ENCODE data around the gene HS1BP3. TPM values are rescaled to one million over a fixed set of nuclear protein-coding genes. Genes with fewer than 3 reads are reported as not detected.

The HS1BP3 gene
- total RNA-seq, 1 experiment from 2014 or later, result 69.1 TPM

DNA sequence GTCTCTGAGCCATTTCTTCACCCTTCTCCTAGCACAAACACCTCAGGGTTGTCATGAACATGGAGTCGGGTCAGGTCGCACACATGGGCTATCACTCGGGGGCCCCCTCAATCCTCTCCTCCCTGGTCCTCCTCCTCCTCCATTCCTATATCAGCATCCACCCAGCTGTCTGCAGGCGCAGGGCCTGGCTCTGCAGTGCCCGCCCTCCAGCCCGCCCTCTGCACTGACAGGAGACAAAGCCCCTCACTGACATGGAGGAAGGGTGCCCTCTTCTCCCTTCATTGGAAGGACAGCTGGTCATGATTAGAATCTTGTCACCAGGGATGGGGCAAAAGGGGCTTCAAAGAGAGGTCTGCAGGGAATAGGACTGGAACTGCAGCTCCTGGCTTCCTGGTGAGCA is 21.7 kb downstream of the HS1BP3 start:
- in situ Hi-C loops (cut with HindIII; ENCODE audit: low pct_unique_long_range_greater_than_20kb, low sequenced_read_pairs), result no loop called here
- DNase-seq (ENCODE audit: low read depth, low spot score), result no peak

DNA sequence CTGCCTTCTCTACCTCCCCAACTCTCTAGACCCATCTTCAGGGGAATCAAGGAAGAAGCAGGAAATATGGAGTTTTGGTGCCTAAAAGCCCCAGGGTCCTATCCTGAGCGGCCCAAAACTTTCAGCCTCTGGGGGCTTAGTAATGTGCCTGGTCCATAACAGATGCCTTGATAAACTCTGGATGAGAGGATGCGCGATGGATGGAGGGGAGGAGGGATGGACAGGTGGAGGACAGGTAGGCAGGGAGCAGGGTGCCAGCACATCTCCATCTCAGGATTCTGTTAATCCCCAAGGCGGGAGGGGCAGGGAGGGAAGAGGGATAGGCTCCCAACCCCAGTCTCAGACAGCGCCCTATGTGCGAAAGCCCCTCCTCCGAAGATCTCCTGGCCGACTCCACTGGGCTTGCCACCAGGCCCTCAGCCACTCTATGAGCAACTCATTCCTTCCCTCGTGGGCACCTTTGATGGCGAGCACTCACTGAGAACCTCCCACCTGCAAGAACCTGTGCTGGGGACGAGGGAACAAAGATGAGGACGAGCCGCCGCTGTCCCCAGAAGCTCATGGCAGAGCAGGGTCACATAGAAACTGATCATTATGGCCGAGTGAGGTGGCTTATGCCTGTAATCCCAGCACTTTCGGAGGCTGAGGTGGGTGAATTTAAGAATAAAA is 23.1 kb downstream of the HS1BP3 start:
- in situ Hi-C loops (cut with HindIII; ENCODE audit: low pct_unique_long_range_greater_than_20kb, low sequenced_read_pairs), result no loop called here

GRCh38 chr2:20626698-20627513 is 24.0 kb downstream of the HS1BP3 start:
- no peak for DNase-seq (ENCODE audit: low read depth, low spot score)
- in situ Hi-C loops (cut with HindIII; ENCODE audit: low pct_unique_long_range_greater_than_20kb, low sequenced_read_pairs), result no loop called here

More for the DNA sequence above, 23.1 kb downstream of the HS1BP3 start:
- no peak for DNase-seq (ENCODE audit: low read depth, low spot score)

DNA sequence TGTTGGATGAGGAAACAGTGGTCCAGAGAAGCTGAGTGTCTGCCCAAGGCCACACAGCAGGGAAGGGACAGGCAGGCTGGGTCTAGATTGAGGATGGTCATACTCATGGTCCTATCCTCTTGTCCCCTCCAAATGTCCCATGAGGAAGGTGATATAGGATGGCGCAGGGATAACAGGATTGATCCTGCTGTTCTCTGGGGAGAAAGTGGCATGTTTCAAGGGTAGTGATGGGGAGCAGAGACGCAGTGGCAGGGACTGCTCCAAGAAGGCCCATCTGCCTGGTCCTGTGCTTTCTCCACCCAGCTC is 24.6 kb downstream of the HS1BP3 start:
- in situ Hi-C loops (cut with HindIII; ENCODE audit: low pct_unique_long_range_greater_than_20kb, low sequenced_read_pairs), result no loop called here
- DNase-seq (ENCODE audit: low read depth, low spot score), result no peak

DNA sequence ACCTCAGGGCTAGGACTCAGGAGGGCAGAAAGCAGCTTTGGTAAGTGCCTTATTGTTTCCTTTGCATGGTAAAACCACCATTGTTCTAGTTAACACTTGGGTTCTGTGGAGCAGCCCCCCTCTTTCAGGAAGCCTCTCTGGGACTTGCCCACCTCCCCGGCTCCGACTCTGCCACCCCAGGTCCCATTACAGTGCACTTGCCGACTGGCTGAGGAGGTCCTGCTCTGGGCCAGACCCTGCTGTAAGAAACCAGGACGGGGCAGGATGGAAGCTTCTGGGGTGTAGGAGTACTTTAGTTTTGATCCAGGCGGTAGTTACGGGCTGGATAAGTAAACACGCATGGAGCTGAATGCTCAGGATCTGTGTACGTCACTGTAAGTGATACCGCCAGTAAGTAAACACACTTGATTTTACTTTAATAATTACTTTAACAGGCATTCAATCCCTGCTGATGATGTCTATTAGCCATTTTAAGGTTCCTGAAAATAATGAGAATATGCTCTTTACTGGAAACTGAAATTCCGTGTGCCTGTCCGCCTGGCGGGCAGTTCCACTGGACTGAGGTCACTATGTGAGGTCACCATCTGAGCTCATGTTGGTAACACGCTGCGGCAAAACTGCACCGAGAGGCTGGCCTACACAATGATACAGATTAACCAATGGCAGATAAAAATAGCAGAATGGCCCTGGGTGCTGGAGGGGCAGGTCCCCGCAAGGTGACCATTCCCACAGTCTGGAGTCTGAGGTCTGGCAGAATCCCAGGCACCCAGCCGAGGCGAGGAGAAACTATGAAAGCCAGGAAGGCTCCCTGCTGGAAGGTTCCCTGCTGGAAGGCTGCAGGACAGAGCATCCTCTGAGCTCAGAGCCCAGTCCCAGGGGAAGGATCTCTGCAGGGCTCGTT is 25.2 kb downstream of the HS1BP3 start:
- no peak for DNase-seq (ENCODE audit: low read depth, low spot score)
- in situ Hi-C loops (cut with HindIII; ENCODE audit: low pct_unique_long_range_greater_than_20kb, low sequenced_read_pairs), result no loop called here

DNA sequence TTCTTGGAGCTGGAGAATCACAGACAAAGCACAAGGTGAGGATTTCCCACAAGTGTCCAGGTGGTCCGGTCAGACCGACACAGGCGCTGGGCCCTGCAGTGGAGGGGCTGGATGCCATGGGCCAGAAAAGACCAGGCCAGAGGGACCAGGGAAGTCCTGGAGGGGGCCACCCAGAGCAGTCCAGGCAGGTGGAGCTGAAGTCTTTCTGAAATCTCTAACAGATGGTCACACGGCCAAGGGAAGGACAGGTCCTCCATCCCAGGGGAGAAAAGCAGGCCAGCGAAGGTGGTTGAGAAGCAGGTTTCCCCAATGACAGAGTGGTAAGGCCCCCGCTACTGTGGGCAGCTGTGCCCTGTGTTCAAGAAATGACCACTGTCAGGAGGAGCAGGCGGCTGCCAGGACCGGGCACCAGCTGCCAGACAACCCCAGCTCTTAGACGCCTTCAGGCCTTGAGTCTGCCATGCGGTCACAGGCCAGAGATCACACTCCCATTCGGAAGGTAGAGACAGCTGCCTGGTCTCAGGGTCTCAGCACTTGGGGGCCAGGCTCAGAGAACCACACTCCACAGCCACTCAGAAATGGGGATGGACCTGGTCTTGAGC is 25.9 kb downstream of the HS1BP3 start:
- DNase-seq (ENCODE audit: low read depth, low spot score), result no peak
- in situ Hi-C loops (cut with HindIII; ENCODE audit: low pct_unique_long_range_greater_than_20kb, low sequenced_read_pairs), result no loop called here

DNA sequence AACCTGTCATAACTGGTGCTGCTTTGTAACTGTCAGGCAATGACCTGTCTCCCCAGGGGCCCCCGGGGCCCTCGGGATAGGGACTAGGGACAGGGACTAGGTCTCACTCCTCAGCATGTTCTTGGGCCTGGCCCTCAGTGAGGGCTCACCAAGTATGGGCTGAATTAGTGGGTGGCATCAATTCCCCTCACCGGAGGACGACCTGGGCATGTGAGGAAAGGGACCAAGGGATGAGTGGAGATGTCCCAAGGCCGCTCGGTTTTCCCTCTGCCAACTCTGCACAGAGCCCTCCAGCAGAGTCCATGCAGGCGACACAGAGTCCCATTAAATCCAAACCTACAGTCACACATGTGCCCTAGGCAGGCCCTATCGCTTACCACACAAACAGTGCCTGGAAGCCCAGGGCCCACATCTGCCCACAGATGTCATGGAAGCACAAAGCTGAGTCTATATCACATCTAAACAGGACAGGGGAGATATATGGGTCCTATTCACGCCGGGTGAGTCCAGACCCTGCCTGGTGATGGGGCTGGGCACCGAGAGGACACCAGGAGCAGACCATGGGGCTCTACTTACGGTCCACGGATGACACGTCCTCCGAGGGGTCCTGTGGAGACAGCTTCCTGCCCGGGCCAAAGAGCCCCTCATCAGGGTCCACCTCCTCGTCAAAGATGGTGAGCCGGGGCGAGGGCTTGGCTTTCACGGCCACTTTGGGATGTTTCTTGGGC is 26.6 kb downstream of the HS1BP3 start:
- in situ Hi-C loops (cut with HindIII; ENCODE audit: low pct_unique_long_range_greater_than_20kb, low sequenced_read_pairs), result no loop called here
- no peak for DNase-seq (ENCODE audit: low read depth, low spot score)

GRCh38 chr2:20623741-20624155 is 27.1 kb downstream of the HS1BP3 start:
- no peak for DNase-seq (ENCODE audit: low read depth, low spot score)
- in situ Hi-C loops (cut with HindIII; ENCODE audit: low pct_unique_long_range_greater_than_20kb, low sequenced_read_pairs), result no loop called here

GRCh38 chr2:20623241-20623640 is 27.7 kb downstream of the HS1BP3 start:
- in situ Hi-C loops (cut with HindIII; ENCODE audit: low pct_unique_long_range_greater_than_20kb, low sequenced_read_pairs), result no loop called here
- no peak for DNase-seq (ENCODE audit: low read depth, low spot score)

DNA sequence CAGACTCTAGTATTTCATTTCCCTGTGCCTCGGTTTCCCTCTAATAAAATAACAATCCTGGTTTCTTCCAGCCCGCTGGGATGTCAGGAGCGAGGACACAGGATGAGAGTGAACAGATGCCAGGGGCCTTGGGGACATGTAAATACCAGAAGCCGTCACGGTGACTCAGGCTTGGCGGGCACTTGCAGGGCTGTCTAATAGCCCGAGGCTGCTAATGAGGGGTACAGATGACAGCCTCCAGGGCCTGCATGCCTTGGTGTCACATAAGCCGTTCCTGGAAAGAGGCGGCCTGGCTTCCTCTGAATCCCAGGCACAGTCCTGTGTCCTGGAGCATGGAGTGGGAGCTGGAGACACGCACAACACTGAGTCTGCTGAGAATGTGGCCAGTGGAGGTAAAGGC is 28.2 kb downstream of the HS1BP3 start:
- no peak for DNase-seq (ENCODE audit: low read depth, low spot score)
- in situ Hi-C loops (cut with HindIII; ENCODE audit: low pct_unique_long_range_greater_than_20kb, low sequenced_read_pairs), result no loop called here

GRCh38 chr2:20622296-20622686 is 28.6 kb downstream of the HS1BP3 start:
- in situ Hi-C loops (cut with HindIII; ENCODE audit: low pct_unique_long_range_greater_than_20kb, low sequenced_read_pairs), result no loop called here

GRCh38 chr2:20621366-20622295 is 29.3 kb downstream of the HS1BP3 start:
- in situ Hi-C loops (cut with HindIII; ENCODE audit: low pct_unique_long_range_greater_than_20kb, low sequenced_read_pairs), result no loop called here
- no peak for DNase-seq (ENCODE audit: low read depth, low spot score)

More at GRCh38 chr2:20622296-20622686, 28.6 kb downstream of the HS1BP3 start:
- no peak for DNase-seq (ENCODE audit: low read depth, low spot score)

DNA sequence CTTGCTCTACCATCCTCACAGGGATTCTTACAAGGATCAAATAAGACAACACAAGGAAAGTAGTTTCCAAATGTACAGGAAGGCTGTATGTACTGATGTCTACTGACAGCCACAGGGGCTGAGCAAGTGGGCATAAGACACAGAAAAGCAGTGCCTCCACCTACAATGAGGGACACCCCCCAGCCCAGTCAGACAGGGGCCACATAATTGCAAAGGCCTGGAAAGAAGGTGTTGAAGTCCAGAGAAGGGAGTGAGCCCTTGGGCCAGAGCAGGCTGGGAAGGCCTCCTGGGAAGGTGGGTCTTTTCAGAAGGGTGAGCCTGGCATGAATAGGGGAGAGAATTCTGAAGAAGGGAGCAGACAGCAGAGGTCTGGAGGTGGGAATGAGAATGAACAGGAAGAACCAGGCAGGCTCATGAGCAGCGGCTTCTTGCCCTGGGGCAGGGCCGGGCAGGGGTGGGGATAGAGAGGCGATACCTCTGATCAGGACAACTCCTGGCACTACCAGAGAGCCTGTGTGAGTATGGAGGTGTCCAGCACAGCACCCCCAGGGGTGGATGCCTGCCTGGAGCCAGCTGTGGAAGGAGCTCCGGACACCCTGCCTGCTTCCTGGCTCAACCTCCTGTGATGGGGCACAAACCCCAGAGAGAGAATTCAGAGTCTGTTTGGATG is 30.1 kb downstream of the HS1BP3 start:
- no peak for DNase-seq (ENCODE audit: low read depth, low spot score)
- in situ Hi-C loops (cut with HindIII; ENCODE audit: low pct_unique_long_range_greater_than_20kb, low sequenced_read_pairs), result no loop called here

GRCh38 chr2:20620271-20620681 is 30.6 kb downstream of the HS1BP3 start:
- DNase-seq (ENCODE audit: low read depth, low spot score), result no peak
- in situ Hi-C loops (cut with HindIII; ENCODE audit: low pct_unique_long_range_greater_than_20kb, low sequenced_read_pairs), result no loop called here

DNA sequence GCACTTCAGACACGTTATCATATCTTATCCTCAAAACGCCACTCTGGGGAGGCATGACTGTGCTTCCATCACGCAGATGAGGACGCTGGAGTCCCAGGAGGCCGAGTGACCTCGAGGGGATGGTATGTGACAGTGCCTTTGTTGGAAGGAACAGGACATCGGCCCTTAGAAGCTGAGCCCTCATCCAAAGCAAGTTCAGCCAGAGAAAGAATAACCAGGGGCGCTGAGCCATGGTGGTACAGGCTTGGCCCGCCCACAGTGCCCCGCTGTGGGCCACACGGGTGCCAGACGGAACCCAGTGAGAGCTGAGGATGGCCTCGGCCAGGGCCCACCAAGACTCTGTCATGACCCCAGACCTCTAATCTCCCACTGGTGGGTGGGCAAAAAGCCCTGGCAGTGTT is 31.3 kb downstream of the HS1BP3 start:
- in situ Hi-C loops (cut with HindIII; ENCODE audit: low pct_unique_long_range_greater_than_20kb, low sequenced_read_pairs), result no loop called here
- no peak for DNase-seq (ENCODE audit: low read depth, low spot score)

All from SK-MEL-5 (cell line).